Raji (cell line): Measurements from ENCODE around the gene CDC42SE2.

Experiments
- POLR2A ChIP-seq: IDR thresholded peaks from 2 replicates; pipeline ENCODE4 v1.6.1; 2011; ENCODE audit warnings: low read depth, low read length, control low read depth; ENCODE audit not compliant: insufficient read depth

The CDC42SE2 gene, protein sequence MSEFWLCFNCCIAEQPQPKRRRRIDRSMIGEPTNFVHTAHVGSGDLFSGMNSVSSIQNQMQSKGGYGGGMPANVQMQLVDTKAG

GRCh38 chr5:131263648-131264450 lies at the start of gene CDC42SE2:
Gene CDC42SE2, plus strand, starts transcription at chr5:131264053. Its CDS starts 95,441 bp downstream, at chr5:131359494.
- peak; percentile 92 for TF ChIP-seq POLR2A

- no peak for TF ChIP-seq POLR2A
Measured at GRCh38 chr5:131214609-131215227, 49.1 kb upstream of the CDC42SE2 start.

- no peak for TF ChIP-seq POLR2A
Measured at GRCh38 chr5:131217791-131218190, 46.1 kb upstream of the CDC42SE2 start.

DNA sequence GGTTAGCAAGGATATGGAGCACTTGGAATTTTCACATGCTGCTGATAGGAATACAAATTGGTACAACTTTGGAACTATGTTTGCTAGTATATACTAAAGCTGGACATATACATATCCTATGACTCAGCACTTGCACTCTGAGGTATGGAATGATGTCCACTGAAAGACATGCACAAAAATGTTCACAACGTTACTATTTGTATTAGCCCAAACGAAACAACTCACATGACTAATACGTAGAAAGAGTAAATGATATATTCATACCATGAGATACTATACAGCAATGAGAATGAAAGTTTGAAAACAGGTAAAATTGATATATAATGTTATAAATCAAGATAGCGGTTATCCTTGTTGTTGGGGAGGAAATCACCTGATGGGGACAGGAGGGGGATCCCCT lies 45.5 kb upstream of the CDC42SE2 start:
- TF ChIP-seq POLR2A: no peak

- no peak for TF ChIP-seq POLR2A
Measured at GRCh38 chr5:131220566-131220965, 43.3 kb upstream of the CDC42SE2 start.

DNA sequence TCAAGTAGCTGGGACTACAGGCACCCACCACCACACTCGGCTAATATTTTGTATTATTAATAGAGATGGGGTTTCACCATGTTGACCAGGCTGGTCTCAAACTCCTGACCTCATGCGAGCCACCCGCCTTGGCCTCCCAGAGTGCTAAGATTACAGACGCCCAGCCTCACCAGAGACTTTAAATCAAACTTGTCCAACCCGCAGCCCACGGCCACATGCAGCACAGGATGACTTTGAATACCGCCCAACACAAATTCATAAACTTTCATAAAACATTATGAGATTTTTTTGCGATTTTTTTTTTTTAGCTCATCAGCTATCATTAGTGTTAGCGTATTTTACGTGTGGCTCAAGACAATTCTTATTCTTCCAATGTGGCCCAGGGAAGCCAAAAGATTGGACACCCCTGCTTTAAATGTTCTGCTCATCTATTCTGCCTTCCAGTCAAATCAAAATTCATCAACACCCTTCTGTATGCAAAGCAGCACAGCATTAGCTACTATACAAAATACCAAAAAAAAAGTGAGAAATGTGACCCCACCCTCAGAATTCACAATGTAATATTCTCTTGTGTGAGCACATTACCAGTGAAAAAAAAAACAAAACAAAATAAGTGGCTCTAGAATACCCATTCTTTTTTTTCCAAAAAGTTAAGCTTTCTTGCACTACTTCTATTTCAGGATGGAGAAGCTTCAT lies 42.7 kb upstream of the CDC42SE2 start:
- no peak for TF ChIP-seq POLR2A

- TF ChIP-seq POLR2A: no peak
Measured at GRCh38 chr5:131221888-131222287, 42.0 kb upstream of the CDC42SE2 start.

DNA sequence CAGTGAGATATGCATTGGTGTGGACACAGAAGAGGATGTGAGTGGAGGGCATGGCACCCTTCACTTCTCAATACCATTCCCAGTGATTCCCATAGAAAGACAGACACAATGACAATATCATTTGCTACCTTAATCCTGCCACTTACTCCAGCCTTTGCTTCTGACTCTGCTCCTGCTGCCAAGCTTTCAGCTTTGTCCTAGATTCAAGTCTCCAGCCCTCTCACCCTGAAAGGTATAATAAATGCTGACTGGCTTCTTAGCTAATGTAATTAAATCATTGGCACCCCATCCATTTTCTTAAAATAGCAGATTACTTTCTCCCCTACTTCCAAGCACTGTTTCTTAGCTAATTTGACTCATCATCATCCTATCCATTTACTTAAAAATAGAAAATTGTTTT lies 41.1 kb upstream of the CDC42SE2 start:
- TF ChIP-seq POLR2A: no peak

DNA sequence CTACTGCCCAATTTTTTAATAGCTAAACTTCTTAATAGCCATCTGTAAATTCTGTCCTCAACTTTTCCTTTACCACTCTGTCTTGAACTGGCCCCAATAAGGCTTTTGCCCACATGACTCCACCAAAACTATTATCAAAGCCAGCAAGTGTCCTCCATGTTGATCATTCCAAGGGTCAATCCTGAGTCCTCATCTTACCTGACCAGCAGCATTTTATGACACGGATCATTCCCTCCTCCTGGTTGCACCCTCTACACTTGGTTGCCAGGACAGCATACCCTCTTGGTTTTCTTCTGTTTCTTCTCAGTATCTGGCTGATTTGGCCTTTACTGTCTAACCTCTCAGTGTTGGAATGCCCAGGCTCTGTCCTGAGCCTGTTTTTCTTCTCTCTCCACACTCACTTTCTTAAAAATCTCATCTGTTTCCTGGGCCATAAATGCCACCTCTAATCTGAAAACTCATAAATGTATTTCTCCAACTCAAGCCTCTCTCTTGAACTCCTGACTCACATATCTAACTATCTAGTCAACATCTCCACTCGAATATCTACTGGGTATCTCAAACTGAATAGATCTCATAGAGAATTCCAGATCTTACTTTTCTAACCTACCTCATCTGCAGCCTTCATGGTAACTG lies 40.0 kb upstream of the CDC42SE2 start:
- TF ChIP-seq POLR2A: no peak

DNA sequence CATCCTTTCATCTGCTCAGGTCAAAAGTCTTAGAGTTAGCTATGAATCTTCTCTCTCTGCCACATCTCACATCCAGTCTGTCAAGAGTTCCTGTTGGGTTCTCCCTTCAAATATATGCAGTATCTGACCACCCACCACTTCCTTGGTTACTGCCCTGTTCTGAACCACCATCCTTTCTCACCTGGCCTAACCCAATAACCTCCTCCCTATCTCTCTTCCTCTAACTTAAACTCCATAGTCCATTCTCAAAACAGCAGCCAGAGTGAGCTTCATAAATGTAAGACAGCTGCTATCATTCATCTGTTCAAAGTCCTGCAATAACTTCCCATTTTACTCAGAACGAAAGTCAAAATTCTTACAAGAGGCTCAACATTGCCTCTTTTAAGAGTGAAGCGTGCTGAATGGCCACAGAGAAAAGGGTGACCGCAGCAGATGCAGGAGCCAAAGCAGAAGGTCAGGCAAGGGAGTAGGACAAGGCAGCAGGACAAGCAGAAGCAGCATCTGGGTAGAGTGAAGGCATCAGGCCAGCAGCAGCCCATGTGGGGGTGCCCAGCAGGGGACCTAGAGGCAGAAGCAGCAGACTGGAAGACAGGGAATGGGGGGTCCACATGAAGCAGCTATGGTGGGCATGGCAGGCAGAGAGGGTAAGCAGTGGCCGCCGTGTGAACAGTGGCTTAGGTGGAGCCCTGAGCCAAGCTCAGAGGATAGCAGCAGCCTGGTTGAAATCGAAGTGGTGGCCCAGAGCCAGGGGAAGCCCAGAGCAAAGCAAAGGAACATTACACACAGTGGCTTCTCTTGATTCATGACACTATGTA lies 39.3 kb upstream of the CDC42SE2 start:
- TF ChIP-seq POLR2A: no peak

GRCh38 chr5:131225282-131225974 lies 38.4 kb upstream of the CDC42SE2 start:
- TF ChIP-seq POLR2A: no peak

DNA sequence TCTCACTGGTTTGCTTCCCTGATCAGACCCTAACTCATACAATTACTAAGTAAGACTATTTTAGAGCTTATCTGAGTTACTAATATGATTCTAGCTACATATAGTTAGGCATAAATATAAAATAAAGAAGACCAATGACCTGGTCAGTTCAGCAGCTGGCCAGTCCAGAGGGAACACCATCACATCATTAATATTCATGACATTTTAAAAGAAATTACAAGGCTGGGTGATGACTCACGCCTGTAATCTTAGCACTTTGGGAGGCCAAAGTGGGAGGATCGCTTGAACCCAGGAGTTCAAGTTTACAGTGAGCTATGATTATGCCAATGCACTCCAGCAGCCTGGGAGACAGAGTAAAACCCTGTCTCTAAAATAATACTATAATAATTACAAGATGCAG lies 37.0 kb upstream of the CDC42SE2 start:
- no peak for TF ChIP-seq POLR2A

- no peak for TF ChIP-seq POLR2A
Measured at GRCh38 chr5:131228646-131229045, 35.2 kb upstream of the CDC42SE2 start.

DNA sequence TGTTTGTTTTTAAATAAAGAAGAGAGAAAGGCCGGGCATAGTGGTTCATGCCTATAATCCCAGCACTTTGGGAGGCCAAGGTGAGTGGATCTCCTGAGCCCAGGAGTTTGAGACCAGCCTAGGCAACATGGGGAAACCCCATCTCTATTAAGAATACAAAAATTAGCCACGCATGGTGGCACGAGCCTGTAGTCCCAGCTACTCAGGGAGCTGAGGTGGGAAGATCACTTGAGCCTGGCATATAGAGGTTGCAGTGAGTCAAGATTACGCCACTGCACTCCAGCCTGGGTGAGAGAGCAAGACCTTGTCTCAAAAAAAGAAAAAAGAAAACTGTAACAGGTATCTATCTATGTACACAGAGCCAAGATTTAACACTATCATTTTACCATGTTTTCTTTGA lies 34.2 kb upstream of the CDC42SE2 start:
- TF ChIP-seq POLR2A: no peak
